ENCODE results near the gene STK32C.
"Not testable (repeated sequence)": the region's sequence is repeated elsewhere in the genome, so short reads cannot be mapped to it uniquely, and the experiment has no call there.

The STK32C gene

GRCh38 chr10:132279873-132280645 is 27.7 kb downstream of the STK32C start:
- DNase-seq: no peak

GRCh38 chr10:132277311-132277741 is 30.4 kb downstream of the STK32C start:
- DNase-seq: no peak

DNA sequence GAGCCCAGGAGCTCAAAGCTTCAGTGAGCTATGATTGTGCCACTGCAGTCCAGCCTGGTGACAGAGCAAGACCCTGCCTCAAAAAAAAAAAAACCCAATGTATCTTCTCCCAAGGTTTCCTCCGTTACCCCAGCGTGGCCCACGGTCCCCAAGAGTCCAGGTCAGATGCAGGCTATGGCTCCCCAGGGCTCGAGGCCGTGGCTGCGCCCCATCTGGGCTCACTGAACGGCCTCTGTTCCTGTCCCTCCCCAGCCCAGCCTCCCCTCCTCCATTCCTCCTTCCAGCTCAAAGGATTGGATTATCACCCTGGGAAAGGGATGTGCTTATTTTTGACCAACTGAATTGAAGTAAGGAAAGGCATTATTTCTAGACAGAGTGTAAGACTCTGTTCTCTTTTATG is 31.0 kb downstream of the STK32C start:
- no peak for DNase-seq

DNA sequence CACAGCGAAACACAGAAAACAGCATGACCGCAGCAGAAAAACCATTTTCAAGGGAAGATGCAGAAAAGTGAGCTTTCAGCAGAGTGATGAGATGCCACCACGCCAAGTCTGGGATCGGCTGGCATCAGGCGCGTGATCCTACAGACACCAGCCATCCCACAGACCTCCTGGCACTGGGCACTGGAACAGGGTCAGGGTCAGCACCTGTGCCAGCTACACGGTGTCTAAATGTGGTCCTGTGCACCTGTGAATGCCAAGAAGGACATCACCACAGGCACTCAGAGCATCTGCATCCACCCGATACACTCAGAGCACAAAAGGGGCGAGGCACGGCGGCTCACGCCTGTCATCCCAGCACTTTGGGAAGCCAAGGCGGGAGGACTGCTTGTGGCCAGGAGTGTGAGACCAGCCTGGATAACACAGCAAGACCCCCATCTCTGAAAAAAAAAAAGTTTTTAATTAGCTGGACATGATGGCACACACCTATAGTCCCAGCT is 31.5 kb downstream of the STK32C start:
- no peak for DNase-seq

- no peak for DNase-seq
Measured at GRCh38 chr10:132275426-132276178, 32.1 kb downstream of the STK32C start.

- no peak for DNase-seq
Measured at GRCh38 chr10:132274986-132275385, 32.8 kb downstream of the STK32C start.

- DNase-seq: no peak
Measured at GRCh38 chr10:132274581-132274980, 33.2 kb downstream of the STK32C start.

DNA sequence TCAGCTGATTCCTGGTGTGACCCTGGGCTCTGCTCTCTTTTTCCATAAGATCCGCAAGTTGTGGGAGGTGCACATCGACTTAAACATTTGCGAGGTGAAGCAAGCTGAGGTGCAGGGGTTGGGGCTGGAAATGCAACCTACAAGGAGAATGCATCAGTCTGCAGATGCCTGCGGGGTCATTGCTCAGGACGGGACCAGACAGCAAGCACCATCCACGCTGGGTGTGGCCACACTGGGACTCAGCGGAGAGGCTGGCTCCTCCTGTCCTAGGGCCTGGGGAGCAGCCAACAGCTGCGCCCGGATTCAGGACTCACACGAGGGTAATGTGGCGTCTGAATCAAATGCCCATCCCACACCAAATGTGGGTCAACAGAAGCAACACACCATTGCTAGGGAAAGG is 33.8 kb downstream of the STK32C start:
- no peak for DNase-seq

GRCh38 chr10:132273304-132273944 is 34.3 kb downstream of the STK32C start:
- no peak for DNase-seq

- DNase-seq: no peak
Measured at GRCh38 chr10:132272231-132272971, 35.3 kb downstream of the STK32C start.

GRCh38 chr10:132271458-132272230 is 36.1 kb downstream of the STK32C start:
- no peak for DNase-seq

DNA sequence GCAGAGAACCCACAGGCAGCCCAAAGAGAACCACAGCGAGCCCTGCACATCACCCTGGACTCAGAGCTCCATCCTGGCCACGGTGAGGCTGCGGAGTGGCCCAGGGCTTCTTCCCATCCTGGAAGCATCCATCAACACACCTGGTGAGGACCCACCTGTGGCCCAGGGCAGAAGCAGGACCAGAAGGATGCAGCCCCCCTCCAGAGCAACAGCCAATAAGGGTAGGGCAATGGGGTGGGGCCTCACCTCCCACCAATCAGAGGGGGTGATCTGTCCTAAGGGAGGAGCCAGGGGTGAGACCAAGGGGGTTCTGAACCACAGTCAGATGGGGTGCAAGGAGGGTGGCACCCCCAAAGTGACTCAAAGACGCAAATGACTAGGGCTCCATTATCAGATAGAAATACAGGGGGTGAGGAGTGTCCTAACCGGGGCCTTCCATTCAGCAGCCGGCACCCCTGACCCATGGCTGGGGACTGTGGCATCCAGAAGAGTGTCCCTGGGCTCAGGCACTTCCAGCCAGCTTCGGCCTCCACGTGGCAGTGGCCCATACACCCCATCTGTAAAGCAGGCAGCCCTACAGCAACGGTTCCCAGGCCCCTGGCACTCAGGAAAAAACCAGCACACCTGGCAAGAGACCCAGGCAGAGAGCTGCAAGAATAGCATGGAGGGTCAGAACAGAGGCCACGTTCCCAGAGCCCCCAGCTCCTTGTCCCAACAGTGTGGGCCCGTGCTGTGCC is 36.9 kb downstream of the STK32C start:
- DNase-seq: no peak

DNA sequence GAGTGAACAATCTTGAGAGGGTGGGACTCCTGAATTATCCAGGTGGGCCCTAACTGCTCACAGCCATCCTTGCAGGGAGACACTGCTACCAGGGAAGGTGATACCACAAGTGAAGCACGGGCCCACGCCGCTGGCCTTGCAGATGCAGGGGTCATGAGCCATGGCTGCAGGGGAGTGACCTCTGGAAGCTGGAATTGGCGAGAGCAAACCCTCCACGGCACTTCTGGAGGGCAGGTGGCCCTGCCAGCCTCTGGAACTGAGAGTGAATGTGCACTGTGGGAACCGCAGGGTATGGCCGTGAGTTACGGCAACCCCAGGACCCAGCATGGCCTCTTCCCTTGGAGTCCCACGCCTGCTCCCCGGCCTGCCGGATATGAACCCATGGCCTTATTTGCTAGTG is 37.5 kb downstream of the STK32C start:
- DNase-seq: no peak

- DNase-seq: no peak
Measured at GRCh38 chr10:132269266-132270230, 38.2 kb downstream of the STK32C start.

GRCh38 chr10:132267916-132268315 is 39.8 kb downstream of the STK32C start:
- DNase-seq: not testable (repeated sequence)

DNA sequence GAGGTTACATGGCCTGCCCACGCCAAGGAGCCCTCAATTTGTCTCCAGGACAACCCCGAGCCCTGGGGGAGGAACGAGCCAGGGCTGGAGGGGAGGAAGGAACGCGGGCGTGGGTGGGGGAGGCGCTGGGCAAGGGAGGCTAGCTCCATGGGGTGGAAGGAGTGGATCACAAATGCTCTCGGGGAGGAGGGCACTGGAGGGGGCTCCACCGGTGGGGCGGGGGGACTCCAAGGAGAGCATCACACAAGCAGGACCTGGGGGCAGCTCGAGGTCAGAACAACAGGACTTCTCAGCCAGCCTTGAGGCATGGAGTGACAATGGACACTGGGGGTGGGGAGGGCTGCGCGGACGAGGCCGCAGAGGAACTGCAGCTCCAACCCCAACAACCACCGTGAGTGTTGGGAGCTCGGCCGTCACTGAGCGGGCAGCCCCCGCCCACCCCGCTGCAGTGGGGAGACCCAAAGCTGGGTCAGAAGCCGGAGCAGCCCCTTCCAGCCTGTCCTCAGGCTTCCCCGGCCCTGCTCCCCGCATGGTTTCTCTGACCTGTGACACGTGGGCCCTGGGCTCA is 41.1 kb downstream of the STK32C start:
- DNase-seq: no peak

DNA sequence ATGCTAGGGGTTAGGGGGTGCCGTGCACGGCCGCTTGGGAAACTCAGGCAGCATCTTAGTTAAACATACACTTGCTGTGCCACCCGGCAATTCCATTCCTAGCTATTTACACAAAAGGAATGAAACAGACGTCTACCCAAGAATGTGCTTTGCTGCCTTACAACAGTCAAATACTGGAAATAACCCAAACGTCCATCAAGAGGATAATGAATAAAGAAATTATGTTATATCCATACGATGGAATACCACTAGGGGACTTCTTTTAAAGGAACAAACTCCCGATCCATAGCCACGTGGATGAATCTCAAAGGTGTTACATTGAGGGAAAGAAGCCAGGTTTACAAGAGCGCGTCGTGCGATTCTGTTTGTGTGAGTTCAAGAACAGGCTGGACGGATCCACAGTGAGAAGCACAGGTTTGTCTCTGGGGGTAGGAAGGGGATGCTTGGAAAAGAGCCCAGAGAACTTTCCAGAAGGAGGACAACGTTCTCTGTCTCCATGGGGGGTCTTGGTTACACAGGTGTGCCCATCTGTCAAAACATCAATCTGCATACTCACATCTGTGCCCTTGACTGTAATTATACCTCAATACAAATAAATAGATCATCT is 41.8 kb downstream of the STK32C start:
- no peak for DNase-seq

DNA sequence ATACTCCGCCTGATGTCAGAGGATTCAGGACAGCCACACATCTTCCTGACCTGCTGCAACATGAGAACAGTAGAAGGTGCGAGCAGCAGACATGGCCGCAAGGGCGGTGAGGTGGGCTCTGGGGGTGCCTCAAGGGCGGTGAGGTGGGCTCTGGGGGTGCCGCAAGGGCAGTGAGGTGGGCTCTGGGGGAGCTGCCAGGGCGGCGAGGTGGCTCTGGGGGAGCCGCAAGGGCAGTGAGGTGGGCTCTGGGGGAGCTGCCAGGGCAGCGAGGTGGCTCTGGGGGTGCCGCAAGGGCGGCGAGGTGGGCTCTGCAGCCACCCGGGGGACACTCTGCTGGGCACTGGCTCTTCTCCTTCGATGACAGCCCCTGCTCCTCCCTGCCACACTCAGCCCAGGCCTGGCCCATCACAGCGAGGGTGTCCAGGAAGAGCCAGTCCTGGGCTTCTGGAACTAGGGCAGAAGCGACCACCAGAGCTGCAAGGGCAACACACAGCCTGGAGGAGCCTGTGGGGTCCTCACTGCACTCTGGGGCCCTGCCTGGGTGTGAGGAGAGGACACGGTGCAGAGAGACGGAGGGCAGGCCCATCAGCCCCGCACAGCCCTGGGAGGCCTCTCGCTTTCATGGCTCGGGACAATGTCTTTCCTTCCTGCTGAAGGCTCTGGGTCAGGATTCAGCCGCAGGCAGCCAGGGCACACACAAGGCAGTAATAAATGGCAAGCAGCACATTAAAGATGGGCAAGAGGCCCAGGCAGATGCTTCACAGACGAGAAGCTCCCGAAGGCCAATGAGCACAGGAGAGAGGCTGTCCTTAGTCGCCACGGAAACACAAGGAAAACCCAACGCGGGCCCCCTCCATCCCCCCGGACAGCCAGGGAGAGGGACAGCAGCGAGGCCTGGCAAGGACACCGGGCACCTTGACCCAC is 42.5 kb downstream of the STK32C start:
- DNase-seq: no peak
